Fibroblast of pulmonary artery (primary cell): ENCODE data around the gene SIGMAR1.
A peak's percentile ranks its signal among the peaks of the same experiment; 100 is the strongest.

ENCODE experiments used
- DNase-seq: peaks from one replicate; pipeline ENCODE4 v3.0.0-alpha.2; 2010; ENCODE audit warnings: low read depth
- H3K4me3 ChIP-seq: replicated peaks from 2 replicates; pipeline ENCODE4 v1.5.1; 2011; ENCODE audit warnings: low read depth, mild to moderate bottlenecking, control low read depth, low read length, moderate library complexity
- TF ChIP-seq, protein P1 (sequence below): IDR thresholded peaks from 2 replicates; pipeline ENCODE4 v1.5.1; 2011; ENCODE audit warnings: mild to moderate bottlenecking, control low read depth, low read length, inconsistent platforms; ENCODE audit errors: missing control alignments

Gene SIGMAR1

GRCh38 chr9:34630402-34631154, 7.0 kb downstream of the SIGMAR1 start:
- no peak overlapping the region for H3K4me3 ChIP-seq
- TF ChIP-seq, protein P1, sequence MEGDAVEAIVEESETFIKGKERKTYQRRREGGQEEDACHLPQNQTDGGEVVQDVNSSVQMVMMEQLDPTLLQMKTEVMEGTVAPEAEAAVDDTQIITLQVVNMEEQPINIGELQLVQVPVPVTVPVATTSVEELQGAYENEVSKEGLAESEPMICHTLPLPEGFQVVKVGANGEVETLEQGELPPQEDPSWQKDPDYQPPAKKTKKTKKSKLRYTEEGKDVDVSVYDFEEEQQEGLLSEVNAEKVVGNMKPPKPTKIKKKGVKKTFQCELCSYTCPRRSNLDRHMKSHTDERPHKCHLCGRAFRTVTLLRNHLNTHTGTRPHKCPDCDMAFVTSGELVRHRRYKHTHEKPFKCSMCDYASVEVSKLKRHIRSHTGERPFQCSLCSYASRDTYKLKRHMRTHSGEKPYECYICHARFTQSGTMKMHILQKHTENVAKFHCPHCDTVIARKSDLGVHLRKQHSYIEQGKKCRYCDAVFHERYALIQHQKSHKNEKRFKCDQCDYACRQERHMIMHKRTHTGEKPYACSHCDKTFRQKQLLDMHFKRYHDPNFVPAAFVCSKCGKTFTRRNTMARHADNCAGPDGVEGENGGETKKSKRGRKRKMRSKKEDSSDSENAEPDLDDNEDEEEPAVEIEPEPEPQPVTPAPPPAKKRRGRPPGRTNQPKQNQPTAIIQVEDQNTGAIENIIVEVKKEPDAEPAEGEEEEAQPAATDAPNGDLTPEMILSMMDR, result no peak
- no peak for DNase-seq

DNA sequence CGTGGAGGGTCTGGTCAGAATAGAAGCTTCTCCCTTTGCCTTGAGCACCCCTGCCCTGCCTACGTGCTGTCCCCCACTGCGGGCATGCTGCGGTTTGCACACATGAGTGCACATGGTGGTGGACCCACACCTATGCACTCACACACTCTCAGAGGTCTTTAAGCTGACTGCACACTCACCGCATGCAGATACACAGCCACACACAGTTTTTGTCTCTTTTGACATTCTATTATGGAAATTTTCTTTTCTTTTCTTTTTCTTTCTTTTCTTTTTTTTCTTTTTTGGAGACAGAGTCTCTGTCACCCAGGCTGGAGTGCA, 8.1 kb downstream of the SIGMAR1 start:
- TF ChIP-seq, protein P1, result no peak
- no peak for DNase-seq
- no peak overlapping the region for H3K4me3 ChIP-seq

DNA sequence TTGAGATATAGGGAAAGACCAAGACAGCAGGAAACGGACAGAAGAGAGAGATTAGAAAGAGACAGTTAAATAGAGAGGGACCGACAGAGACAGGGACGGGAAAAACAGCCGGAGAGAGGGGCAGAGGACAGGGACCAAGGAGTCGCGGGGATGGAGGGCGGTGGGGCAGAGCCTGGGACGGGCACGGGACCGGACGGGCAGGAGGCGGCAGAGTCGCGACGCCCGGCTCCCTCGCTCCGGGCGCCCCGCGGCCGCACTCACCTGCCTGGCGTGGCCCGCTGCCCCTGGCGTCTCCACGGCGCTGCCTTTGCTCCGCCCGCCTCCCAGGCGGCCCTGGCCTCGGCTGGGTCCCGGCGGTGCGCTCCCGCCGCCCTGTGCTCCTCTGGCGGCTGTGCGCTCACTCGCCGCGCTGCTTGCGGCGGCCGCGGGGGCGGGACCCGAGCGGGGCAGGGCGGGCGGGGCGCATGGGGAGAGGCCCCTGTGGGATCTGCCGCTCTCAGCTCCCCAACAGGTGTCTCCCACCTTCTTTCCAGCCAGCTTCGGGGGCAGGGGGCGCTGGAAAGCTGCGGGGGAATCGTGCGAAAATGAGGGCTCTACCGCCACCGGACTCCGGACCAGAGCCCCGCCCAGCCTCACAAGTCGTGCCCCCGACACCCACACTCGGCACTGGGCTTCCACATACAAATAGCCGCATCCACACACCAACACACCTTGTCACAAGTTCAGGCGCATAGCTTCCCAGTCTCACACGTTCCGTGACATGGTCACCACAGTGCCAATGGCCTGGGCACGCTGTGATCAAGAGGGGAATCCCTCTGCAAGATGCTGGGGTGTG, 8.7 kb downstream of the SIGMAR1 start, which contains the start of gene ARID3C:
Gene ARID3C, minus strand, starts transcription at position 411 of the 835 bp plus-strand sequence. CDS start 1,052 bp downstream, outside the sequence.
- H3K4me3 ChIP-seq, result peak within 1 kb of the TSS; percentile 38
- TF ChIP-seq, protein P1, result no peak
- DNase-seq, result no peak

DNA sequence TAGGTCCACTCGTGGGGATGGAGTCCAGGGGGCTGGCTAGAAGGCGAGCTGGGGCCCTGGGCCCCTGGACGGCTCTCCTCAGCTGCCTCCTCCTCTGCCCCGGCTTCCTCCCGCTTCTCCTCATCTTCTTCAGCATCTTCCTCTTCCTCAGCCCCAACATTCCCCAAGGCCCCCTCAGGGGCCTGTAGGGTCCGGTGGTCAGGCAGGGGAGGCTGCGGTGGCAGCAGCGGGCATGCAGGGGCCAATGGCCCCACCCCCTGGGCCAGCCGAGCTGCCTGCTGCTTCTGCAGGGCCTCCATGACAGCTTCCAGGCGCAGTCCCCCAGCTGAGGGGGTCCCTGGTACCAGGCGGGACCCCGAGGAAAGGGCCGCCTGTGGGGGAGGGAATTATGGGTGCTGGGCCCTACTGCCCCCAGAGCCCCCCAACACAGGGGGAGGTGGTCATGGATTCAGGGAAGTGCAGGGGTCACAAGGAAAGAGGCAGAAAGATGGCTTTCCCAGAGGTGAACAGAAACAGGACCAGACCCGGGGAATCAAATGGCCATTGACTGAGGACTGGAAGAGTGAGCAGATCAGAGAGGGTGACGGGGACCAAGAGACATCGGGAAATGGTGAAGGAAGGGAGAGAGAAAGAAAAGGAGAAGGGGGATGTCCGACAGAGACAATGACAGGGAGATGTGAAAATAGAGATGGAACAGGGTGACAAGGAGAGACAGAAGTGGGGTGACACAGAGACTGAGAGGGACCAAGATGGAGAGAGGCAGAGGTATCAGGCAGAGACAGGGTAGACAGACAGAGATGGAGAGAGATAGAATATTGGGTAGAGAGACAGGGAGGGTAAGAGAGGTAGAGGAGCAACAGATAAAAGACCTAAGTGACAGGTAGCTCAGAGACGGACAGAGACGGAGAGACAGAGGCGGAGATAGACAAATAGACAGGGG, 9.6 kb downstream of the SIGMAR1 start:
- H3K4me3 ChIP-seq, result no peak overlapping the region
- TF ChIP-seq, protein P1, result no peak
- no peak for DNase-seq

DNA sequence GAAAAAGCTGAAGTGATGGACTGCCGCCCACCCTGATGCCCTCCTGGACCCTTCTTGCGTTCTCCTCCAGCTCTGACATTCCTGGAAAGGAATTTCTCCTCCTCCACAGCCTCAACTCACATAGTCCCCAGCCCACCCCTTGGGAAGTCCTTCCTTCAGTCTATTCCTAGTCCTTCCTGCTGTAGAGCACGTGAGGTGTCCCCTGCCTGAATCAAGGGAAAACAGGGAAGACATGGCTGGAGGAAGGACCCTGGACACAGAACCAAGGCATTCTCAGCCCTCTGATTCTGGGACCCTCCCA, 12.5 kb downstream of the SIGMAR1 start:
- TF ChIP-seq, protein P1, result no peak
- DNase-seq, result no peak
- no peak overlapping the region for H3K4me3 ChIP-seq

GRCh38 chr9:34624475-34625185, 13.0 kb downstream of the SIGMAR1 start:
- DNase-seq, result no peak
- no peak overlapping the region for H3K4me3 ChIP-seq
- TF ChIP-seq, protein P1, result no peak
